Esophagus muscularis mucosa (tissue), 4 donors: ENCODE measurements around the gene ADAMTS3. TPM values are rescaled to one million over a fixed set of nuclear protein-coding genes. Genes with fewer than 3 reads are reported as not detected.
A peak's percentile ranks its signal among the peaks of the same experiment; 100 is the strongest.
"Not testable (repeated sequence)": the region's sequence is repeated elsewhere in the genome, so short reads cannot be mapped to it uniquely, and the experiment has no call there.

Experiments
- DNase-seq: peaks from one replicate; pipeline ENCODE4 v3.0.0-alpha.2; 2017; ENCODE audit errors: extremely low spot score
- H3K27ac ChIP-seq, 4 donors: fragments of 200-600 bp; sonication (generic); replicated peaks in 1 of 4; 1 replicate in 3 of 4; 2 replicates in 1 of 4; pipeline ENCODE4 v1.5.1; 2016 to 2019; ENCODE audit warnings: mild to moderate bottlenecking in 1 of 4
- H3K27me3 ChIP-seq, 4 donors: fragments of 200-600 bp; sonication (generic); one replicate each; pipeline versions ENCODE4 v1.5.1 to v1.6.0; 2016 to 2019
- H3K36me3 ChIP-seq, 4 donors: fragments of 200-600 bp; sonication (generic); one replicate each; pipeline ENCODE4 v1.5.1; 2016 to 2019
- H3K4me1 ChIP-seq, 4 donors: fragments of 200-600 bp; sonication (generic); one replicate each; pipeline ENCODE4 v1.5.1; 2016 to 2019
- H3K4me3 ChIP-seq, 4 donors: fragments of 200-600 bp; sonication (generic); 1 replicate in 2 of 4; 2 replicates in 2 of 4; pipeline ENCODE4 v1.5.1; 2016 to 2019; ENCODE audit warnings: mild to moderate bottlenecking in 4 of 4, moderate library complexity in 1 of 4
- H3K9me3 ChIP-seq, 4 donors: fragments of 200-600 bp; sonication (generic); 1 replicate in 3 of 4; 2 replicates in 1 of 4; pipeline ENCODE4 v1.5.1; 2016 to 2019
- CTCF ChIP-seq, 3 experiments: fragments of 200-600 bp in 2 of 3; fragments of 450-650 bp in 1 of 3; sonication (generic) in 2 of 3; IDR thresholded peaks; one replicate each; pipeline ENCODE4 v1.5.1; 2017 to 2019; ENCODE audit warnings: antibody characterized with exemption in 3 of 3, mild to moderate bottlenecking in 2 of 3, moderate library complexity in 1 of 3
- EP300 ChIP-seq: sonication (generic); formaldehyde crosslinking; IDR thresholded peaks from one replicate; pipeline ENCODE4 v1.6.1; 2017; ENCODE audit warnings: antibody characterized with exemption
- POLR2A ChIP-seq: fragments of 450-650 bp; IDR thresholded peaks from one replicate; pipeline ENCODE4 v1.6.1; 2017; ENCODE audit warnings: antibody characterized with exemption, moderate library complexity, mild to moderate bottlenecking, low read depth
- POLR2AphosphoS5 ChIP-seq, 2 donors: sonication (generic); formaldehyde crosslinking; IDR thresholded peaks; one replicate each; pipeline ENCODE4 v1.6.1; 2017; ENCODE audit warnings: antibody characterized with exemption in 2 of 2
- WGBS: methylation state at CpG from one replicate; pipeline ENCODE4 v1.1.5; 2018; 5-methylcytosine and 5-hydroxymethylcytosine counted together
- intact Hi-C: fragments of 100-400 bp; cut with DNase I; formaldehyde crosslinking; loops from one replicate; pipeline ENCODE4 v1.15.1; 2023
- total RNA-seq, 4 donors: library from RNA; depleted of rRNA; stranded (reverse); fragments of >200 nt; gene quantifications; one replicate each; pipeline versions ENCODE4 v1.1.0 to v1.2.1, GENCODE V29; 2016

The ADAMTS3 gene
- total RNA-seq, 4 donors from 2014 or later = 1.1 to 2.5 (median 1.3) TPM

- 61% methylated on average over 5 of the region's 5 CpGs for WGBS
- Histone ChIP-seq H3K4me3 (no peak overlapping the region), H3K9me3 (no peaks in the 10 kb centered on the region), H3K4me1 (no peaks in the 10 kb centered on the region), H3K27me3 (no peaks in the 10 kb centered on the region), H3K36me3 (no peaks in the 10 kb centered on the region), H3K27ac (no peak overlapping the region)
- TF ChIP-seq CTCF (IDR thresholded peaks at IDR 0.05) = no peak
- TF ChIP-seq EP300 = no peak
- peak in 1 of 2 donors; percentile 15 for TF ChIP-seq POLR2AphosphoS5 (IDR thresholded peaks at IDR 0.05)
- no peak for DNase-seq
- intact Hi-C loops = no loop called here
Observed at GRCh38 chr4:72557021-72557420, 12.0 kb downstream of the ADAMTS3 start.

GRCh38 chr4:72555377-72555831 lies 13.6 kb downstream of the ADAMTS3 start:
- intact Hi-C loops = no loop called here
- no peaks in the 10 kb centered on the region for H3K9me3 ChIP-seq
- H3K4me1 ChIP-seq = no peaks in the 10 kb centered on the region
- H3K27me3 ChIP-seq = no peaks in the 10 kb centered on the region
- TF ChIP-seq EP300 (no peak), POLR2AphosphoS5 (IDR thresholded peaks at IDR 0.05) (no peak), CTCF (IDR thresholded peaks at IDR 0.05) (no peak), POLR2A (no peak)
- H3K36me3 ChIP-seq = no peaks in the 10 kb centered on the region
- 60% methylated on average over 3 of the region's 3 CpGs for WGBS
- no peak for DNase-seq
- H3K27ac ChIP-seq = no peak overlapping the region
- H3K4me3 ChIP-seq = no peak overlapping the region

- TF ChIP-seq EP300 (no peak), CTCF (IDR thresholded peaks at IDR 0.05) (no peak), POLR2AphosphoS5 (IDR thresholded peaks at IDR 0.05) (no peak), POLR2A (no peak)
- 91% methylated on average over 1 of the region's 1 CpG for WGBS
Observed at GRCh38 chr4:72553540-72554337, 15.3 kb downstream of the ADAMTS3 start.

GRCh38 chr4:72552447-72552846 lies 16.6 kb downstream of the ADAMTS3 start:
- H3K27ac ChIP-seq = no peak overlapping the region
- no peaks in the 10 kb centered on the region for H3K36me3 ChIP-seq
- no peaks in the 10 kb centered on the region for H3K4me1 ChIP-seq
- TF ChIP-seq CTCF (IDR thresholded peaks at IDR 0.05) (no peak), EP300 (no peak), POLR2A (no peak), POLR2AphosphoS5 (IDR thresholded peaks at IDR 0.05) (no peak)
- WGBS = 97% methylated on average over 2 of the region's 2 CpGs
- intact Hi-C loops = no loop called here
- H3K9me3 ChIP-seq = no peaks in the 10 kb centered on the region
- H3K27me3 ChIP-seq = no peaks in the 10 kb centered on the region
- DNase-seq = no peak
- no peak overlapping the region for H3K4me3 ChIP-seq

More at GRCh38 chr4:72553540-72554337, 15.3 kb downstream of the ADAMTS3 start:
- H3K4me1 ChIP-seq = no peaks in the 10 kb centered on the region
- no peak overlapping the region for H3K27ac ChIP-seq
- H3K36me3 ChIP-seq = no peaks in the 10 kb centered on the region
- DNase-seq = no peak
- no peaks in the 10 kb centered on the region for H3K27me3 ChIP-seq
- intact Hi-C loops = no loop called here
- H3K4me3 ChIP-seq = no peak overlapping the region
- no peaks in the 10 kb centered on the region for H3K9me3 ChIP-seq

GRCh38 chr4:72546456-72546855 lies 22.6 kb downstream of the ADAMTS3 start:
- H3K4me3 ChIP-seq = no peak overlapping the region
- WGBS = 93% methylated on average over 1 of the region's 1 CpG
- no peaks in the 10 kb centered on the region for H3K9me3 ChIP-seq
- no peak for TF ChIP-seq POLR2A
- TF ChIP-seq CTCF (IDR thresholded peaks at IDR 0.05) = no peak
- no peak for TF ChIP-seq EP300
- TF ChIP-seq POLR2AphosphoS5 (IDR thresholded peaks at IDR 0.05) = no peak
- DNase-seq = no peak
- no peaks in the 10 kb centered on the region for H3K27me3 ChIP-seq
- H3K36me3 ChIP-seq = no peaks in the 10 kb centered on the region
- intact Hi-C loops = no loop called here
- no peaks in the 10 kb centered on the region for H3K4me1 ChIP-seq
- no peak overlapping the region for H3K27ac ChIP-seq

GRCh38 chr4:72540694-72541093 lies 28.3 kb downstream of the ADAMTS3 start:
- H3K36me3 ChIP-seq, H3K9me3 ChIP-seq, H3K27ac ChIP-seq, H3K4me1 ChIP-seq, H3K4me3 ChIP-seq, intact Hi-C loops, H3K27me3 ChIP-seq, DNase-seq: not testable (repeated sequence)
- 100% methylated on average over 1 of the region's 1 CpG for WGBS
